Upper lobe of left lung (tissue), 4 donors: ENCODE measurements around the gene RBP4.

Experiments used
- POLR2AphosphoS5 ChIP-seq, 2 donors: sonication (generic); formaldehyde crosslinking; IDR thresholded peaks; one replicate each; pipeline ENCODE4 v1.5.1; 2017; ENCODE audit warnings: antibody characterized with exemption in 2 of 2
- TF ChIP-seq, protein P1 (sequence below), 6 experiments: fragments of 450-650 bp in 4 of 6; fragments of 200-600 bp in 2 of 6; sonication (generic) in 2 of 6; IDR thresholded peaks; one replicate each; pipeline ENCODE4 v1.5.1; 2016 to 2019; ENCODE audit warnings: antibody characterized with exemption in 6 of 6

DNA sequence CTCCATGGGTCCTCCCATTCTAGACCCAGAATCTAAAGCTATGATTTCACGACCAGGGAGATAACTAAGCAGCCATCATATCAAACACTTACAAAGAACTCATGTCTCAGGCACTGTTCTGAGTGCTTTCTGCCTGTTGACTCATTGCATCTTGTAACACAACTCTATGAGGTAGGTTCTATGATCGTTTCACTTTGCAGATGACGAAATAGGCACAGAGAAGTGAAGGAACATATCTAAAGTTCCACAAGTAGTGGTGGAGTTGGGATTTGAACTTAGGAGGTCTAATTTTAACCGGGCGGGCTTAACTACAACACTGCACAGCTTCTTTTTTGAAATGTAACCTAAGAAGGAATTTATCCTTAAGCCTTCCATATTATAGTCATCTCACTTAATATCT, 2.9 kb downstream of the RBP4 start:
- TF ChIP-seq, protein P1, sequence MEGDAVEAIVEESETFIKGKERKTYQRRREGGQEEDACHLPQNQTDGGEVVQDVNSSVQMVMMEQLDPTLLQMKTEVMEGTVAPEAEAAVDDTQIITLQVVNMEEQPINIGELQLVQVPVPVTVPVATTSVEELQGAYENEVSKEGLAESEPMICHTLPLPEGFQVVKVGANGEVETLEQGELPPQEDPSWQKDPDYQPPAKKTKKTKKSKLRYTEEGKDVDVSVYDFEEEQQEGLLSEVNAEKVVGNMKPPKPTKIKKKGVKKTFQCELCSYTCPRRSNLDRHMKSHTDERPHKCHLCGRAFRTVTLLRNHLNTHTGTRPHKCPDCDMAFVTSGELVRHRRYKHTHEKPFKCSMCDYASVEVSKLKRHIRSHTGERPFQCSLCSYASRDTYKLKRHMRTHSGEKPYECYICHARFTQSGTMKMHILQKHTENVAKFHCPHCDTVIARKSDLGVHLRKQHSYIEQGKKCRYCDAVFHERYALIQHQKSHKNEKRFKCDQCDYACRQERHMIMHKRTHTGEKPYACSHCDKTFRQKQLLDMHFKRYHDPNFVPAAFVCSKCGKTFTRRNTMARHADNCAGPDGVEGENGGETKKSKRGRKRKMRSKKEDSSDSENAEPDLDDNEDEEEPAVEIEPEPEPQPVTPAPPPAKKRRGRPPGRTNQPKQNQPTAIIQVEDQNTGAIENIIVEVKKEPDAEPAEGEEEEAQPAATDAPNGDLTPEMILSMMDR (IDR thresholded peaks at IDR 0.05): no peak
- TF ChIP-seq POLR2AphosphoS5 (IDR thresholded peaks at IDR 0.05): no peak
